ENCODE results near the gene MCOLN3.
"Not testable (repeated sequence)": the region's sequence is repeated elsewhere in the genome, so short reads cannot be mapped to it uniquely, and the experiment has no call there.

MCOLN3 gene

GRCh38 chr1:85049735-85050166, 1.5 kb upstream of the MCOLN3 start:
- DNase-seq (ENCODE audit: extremely low read depth in 1 of 2, low read depth in 1 of 2), result no peak

GRCh38 chr1:85047472-85048295, 616 bp downstream of the MCOLN3 start:
- no peak for DNase-seq (ENCODE audit: extremely low read depth in 1 of 2, low read depth in 1 of 2)

DNA sequence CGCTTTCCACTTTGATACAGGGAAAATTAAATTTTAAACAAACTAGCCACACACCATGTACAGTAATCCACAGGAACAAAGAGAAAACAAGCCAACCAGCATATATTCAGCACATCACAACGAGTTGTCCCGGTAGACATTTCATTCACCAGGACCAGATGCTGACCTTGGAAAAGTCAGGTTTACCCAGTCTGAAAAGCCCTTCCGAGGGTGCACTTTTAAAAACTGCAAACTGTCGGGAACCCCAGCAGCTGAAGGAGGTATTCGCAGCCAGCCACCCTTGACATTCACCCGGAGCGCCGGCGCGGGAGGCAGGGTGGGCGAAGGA, 1.2 kb downstream of the MCOLN3 start:
- DNase-seq (ENCODE audit: extremely low read depth in 1 of 2, low read depth in 1 of 2), result no peak

DNA sequence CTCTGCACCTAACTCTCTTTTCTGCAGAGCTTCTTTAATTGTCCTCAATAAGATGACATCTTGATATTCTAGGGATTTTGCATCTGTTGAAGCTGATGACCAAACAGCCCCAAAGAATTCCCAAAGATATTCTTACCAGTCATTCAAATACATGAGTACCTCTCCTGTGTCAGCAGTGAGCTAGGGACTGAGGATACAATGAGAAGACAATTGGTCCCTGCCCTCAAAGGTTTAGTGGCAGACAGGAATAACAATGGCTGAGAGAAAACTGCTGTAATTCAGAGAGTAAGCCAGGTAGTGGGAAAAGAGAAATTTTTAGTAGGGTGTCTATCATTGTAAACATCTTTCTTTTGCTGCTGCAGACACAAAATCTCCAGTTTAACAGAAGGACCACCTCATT, 5.9 kb downstream of the MCOLN3 start:
- DNase-seq (ENCODE audit: extremely low read depth in 1 of 2, low read depth in 1 of 2), result no peak

DNA sequence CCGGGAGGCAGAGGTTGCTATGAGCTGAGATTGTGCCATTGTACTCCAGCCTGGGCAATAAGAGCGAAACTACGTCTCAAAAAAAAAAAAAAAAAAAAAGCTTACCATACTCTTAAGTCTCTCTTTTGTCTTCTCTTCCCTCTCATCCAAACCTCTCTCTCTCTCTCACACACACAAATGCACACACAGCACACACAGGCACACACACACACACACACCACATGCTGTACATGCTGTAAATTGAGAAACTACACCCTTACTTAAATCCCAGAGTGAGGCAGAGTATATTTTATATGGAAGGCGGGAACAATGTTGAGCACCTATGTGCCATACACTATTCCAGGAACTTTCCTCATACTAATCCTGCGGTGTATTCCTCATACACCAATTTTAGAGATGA, 6.5 kb downstream of the MCOLN3 start:
- DNase-seq (ENCODE audit: extremely low read depth in 1 of 2, low read depth in 1 of 2), result no peak

DNA sequence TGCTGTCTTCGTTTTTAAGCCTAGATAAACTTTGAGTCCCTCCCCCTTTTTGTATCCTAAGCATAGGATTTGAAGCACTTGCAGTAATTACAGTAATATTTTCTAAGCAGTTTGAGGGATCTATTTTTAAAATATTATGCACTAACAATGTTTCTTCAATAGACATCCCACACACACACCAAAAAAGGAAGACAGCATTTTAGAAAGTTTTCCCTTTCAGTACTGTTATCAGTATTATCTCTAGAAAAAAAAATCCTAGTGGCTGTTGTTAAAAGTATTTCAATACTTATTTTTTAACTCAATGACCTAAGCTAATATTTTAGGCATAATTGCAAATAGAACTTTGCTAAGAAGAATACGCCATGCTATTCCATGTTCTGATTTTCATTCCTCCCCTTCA, 15.1 kb downstream of the MCOLN3 start:
- no peak for DNase-seq (ENCODE audit: extremely low read depth in 1 of 2, low read depth in 1 of 2)

- no peak for DNase-seq (ENCODE audit: extremely low read depth in 1 of 2, low read depth in 1 of 2)
Measured at GRCh38 chr1:85030536-85030935, 17.8 kb downstream of the MCOLN3 start.

- no peak for DNase-seq (ENCODE audit: extremely low read depth in 1 of 2, low read depth in 1 of 2)
Measured at GRCh38 chr1:85028151-85028550, 20.1 kb downstream of the MCOLN3 start.

- no peak for DNase-seq (ENCODE audit: extremely low read depth in 1 of 2, low read depth in 1 of 2)
Measured at GRCh38 chr1:85027242-85027983, 20.9 kb downstream of the MCOLN3 start.

GRCh38 chr1:85025940-85026339, 22.4 kb downstream of the MCOLN3 start:
- DNase-seq (ENCODE audit: extremely low read depth in 1 of 2, low read depth in 1 of 2), result no peak

- DNase-seq (ENCODE audit: extremely low read depth in 1 of 2, low read depth in 1 of 2), result no peak
Measured at GRCh38 chr1:85024736-85025135, 23.6 kb downstream of the MCOLN3 start.

GRCh38 chr1:85022700-85023099, 25.6 kb downstream of the MCOLN3 start:
- DNase-seq (ENCODE audit: extremely low read depth in 1 of 2, low read depth in 1 of 2), result no peak

GRCh38 chr1:85019994-85020393, 28.3 kb downstream of the MCOLN3 start:
- DNase-seq (ENCODE audit: extremely low read depth in 1 of 2, low read depth in 1 of 2), result no peak

GRCh38 chr1:85015826-85016225, 32.5 kb downstream of the MCOLN3 start:
- no peak for DNase-seq (ENCODE audit: extremely low read depth in 1 of 2, low read depth in 1 of 2)

GRCh38 chr1:85005641-85006040, 42.7 kb downstream of the MCOLN3 start:
- not testable (repeated sequence) for DNase-seq (ENCODE audit: extremely low read depth in 1 of 2, low read depth in 1 of 2)

GRCh38 chr1:85001742-85002141, 46.6 kb downstream of the MCOLN3 start:
- no peak for DNase-seq (ENCODE audit: extremely low read depth in 1 of 2, low read depth in 1 of 2)

- peak; percentile 28 to 61 for DNase-seq (ENCODE audit: extremely low read depth in 1 of 2, low read depth in 1 of 2)
Measured at GRCh38 chr1:84998642-84999280, 49.5 kb downstream of the MCOLN3 start.

DNA sequence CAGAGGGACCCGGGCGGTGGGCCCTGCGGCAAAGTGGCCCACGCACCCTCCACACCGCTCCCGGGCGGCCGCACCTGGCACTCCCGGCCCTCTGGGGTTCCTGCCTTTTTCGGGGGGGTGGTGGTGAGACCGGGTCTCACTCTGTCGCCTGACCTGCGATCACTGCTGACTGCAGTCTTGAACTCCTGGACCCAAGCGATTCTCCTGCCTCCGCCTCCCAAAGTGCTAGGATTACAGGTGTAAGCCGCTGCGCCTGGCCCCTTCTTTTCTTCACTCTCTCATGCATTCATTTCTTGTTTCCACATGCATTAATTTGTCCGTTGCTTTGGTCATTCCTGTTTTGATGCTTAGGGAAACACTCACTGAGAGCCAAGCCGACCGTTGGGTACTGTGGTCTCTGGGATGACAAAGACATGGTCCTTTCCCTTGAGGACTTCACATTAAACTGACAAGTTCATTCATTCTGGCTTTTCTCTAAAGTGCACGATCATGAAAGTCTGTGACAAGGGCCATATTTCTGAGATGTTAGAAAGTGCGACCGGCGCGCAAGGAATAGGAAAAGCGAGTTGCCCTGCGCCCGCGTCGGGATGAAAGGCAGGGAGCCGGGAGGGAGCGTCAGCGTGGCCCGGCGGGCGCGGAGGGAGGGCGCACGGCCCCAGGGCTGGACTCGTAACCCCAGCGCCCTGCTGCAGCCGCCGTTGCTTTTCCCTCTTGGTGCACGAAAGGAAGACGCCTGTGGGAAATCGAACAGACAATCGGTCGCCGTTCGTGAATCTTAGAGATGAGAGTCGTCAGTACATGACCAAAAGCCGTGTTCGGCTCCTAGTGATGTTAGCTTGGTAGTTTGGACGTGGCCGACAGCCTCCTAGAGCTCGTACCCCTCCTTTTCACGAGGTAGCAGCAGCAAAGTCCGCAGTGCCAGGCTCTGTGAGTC, 50.4 kb downstream of the MCOLN3 start:
- DNase-seq (ENCODE audit: extremely low read depth in 1 of 2, low read depth in 1 of 2), result no peak

GRCh38 chr1:84996846-84997666, 51.2 kb downstream of the MCOLN3 start, which contains the start of gene MCOLN2:
MCOLN2 (minus strand) TSS chr1:84997113; CDS start chr1:84996872, 241 bp downstream.
- peak in 1 of 2 donors; percentile 37 for DNase-seq (ENCODE audit: extremely low read depth in 1 of 2, low read depth in 1 of 2)
